HL-60/S4 (cell line): ENCODE measurements around the gene PNKD.

Source experiments
- in situ Hi-C: fragments of 300-500 bp; cut with MboI; formaldehyde crosslinking; loops from 2 replicates; pipeline ENCODE4 v1.14.3; 2022; ENCODE audit warnings: low sequenced_read_pairs

PNKD gene

GRCh38 chr2:218269900-218270720 lies at the start of gene PNKD, which contains the start of gene AAMP:
TSS of gene PNKD (plus strand) at chr2:218270519. CDS start at chr2:218270536, 17 bp downstream.
TSS of gene AAMP (minus strand) at chr2:218270137. CDS start at chr2:218270086, 51 bp downstream.
- in situ Hi-C loops = no loop called here

- in situ Hi-C loops = no loop called here
Observed at GRCh38 chr2:218221000-218221399, 49.3 kb upstream of the PNKD start.

- in situ Hi-C loops = no loop called here
Observed at GRCh38 chr2:218223046-218223445, 47.3 kb upstream of the PNKD start.

- in situ Hi-C loops = no loop called here
Observed at GRCh38 chr2:218224186-218224585, 46.1 kb upstream of the PNKD start.

GRCh38 chr2:218226903-218227302 lies 43.4 kb upstream of the PNKD start:
- in situ Hi-C loops = no loop called here

- in situ Hi-C loops = no loop called here
Observed at GRCh38 chr2:218228366-218229090, 41.8 kb upstream of the PNKD start.

- in situ Hi-C loops = no loop called here
Observed at GRCh38 chr2:218229239-218229638, 41.1 kb upstream of the PNKD start.

GRCh38 chr2:218229851-218230250 lies 40.5 kb upstream of the PNKD start:
- in situ Hi-C loops = no loop called here

GRCh38 chr2:218230882-218231281 lies 39.4 kb upstream of the PNKD start:
- in situ Hi-C loops = no loop called here

GRCh38 chr2:218233543-218233942 lies 36.8 kb upstream of the PNKD start:
- in situ Hi-C loops = no loop called here

GRCh38 chr2:218234521-218234920 lies 35.8 kb upstream of the PNKD start:
- in situ Hi-C loops = no loop called here

- in situ Hi-C loops = no loop called here
Observed at GRCh38 chr2:218235017-218235416, 35.3 kb upstream of the PNKD start.

GRCh38 chr2:218236829-218237228 lies 33.5 kb upstream of the PNKD start:
- in situ Hi-C loops = no loop called here

- in situ Hi-C loops = no loop called here
Observed at GRCh38 chr2:218238887-218239286, 31.4 kb upstream of the PNKD start.

- in situ Hi-C loops = no loop called here
Observed at GRCh38 chr2:218244204-218244603, 26.1 kb upstream of the PNKD start.

GRCh38 chr2:218244665-218245064 lies 25.7 kb upstream of the PNKD start:
- in situ Hi-C loops = no loop called here

GRCh38 chr2:218245214-218245613 lies 25.1 kb upstream of the PNKD start:
- in situ Hi-C loops = no loop called here

GRCh38 chr2:218249691-218250090 lies 20.6 kb upstream of the PNKD start:
- in situ Hi-C loops = no loop called here

GRCh38 chr2:218252509-218253231 lies 17.6 kb upstream of the PNKD start:
- in situ Hi-C loops = no loop called here

GRCh38 chr2:218253232-218253625 lies 17.1 kb upstream of the PNKD start:
- in situ Hi-C loops = no loop called here

- in situ Hi-C loops = loop anchor here (5.0 kb wide), 1 partner anchor 73 kb away; no protein-coding TSS in a partner anchor
Observed at GRCh38 chr2:218255446-218255845, 14.9 kb upstream of the PNKD start.
